OCI-LY1 (cell line): ENCODE data around the gene SENP5.

ENCODE experiments used
- H2AFZ ChIP-seq: fragments of 200-600 bp; sonication (generic), shearing (Covaris generic); 2 replicates; pipeline ENCODE4 v1.6.0; 2014; ENCODE audit warnings: antibody characterized with exemption, mild to moderate bottlenecking, low read length
- H3F3A ChIP-seq: fragments of 200-600 bp; sonication (generic), shearing (Covaris generic); 2 replicates; pipeline ENCODE4 v1.6.0; 2014; ENCODE audit warnings: mild to moderate bottlenecking, antibody characterized with exemption, low read length, moderate library complexity; ENCODE audit not compliant: insufficient read depth
- H3K27ac ChIP-seq: fragments of 200-600 bp; sonication (generic); 2 replicates; pipeline ENCODE4 v1.5.1; 2014; ENCODE audit warnings: low read length, mixed run types, mild to moderate bottlenecking, low read depth; ENCODE audit not compliant: poor library complexity, severe bottlenecking
- H3K27me3 ChIP-seq: fragments of 200-600 bp; sonication (generic); 2 replicates; pipeline ENCODE4 v1.6.0; 2014; ENCODE audit warnings: antibody characterized with exemption, mild to moderate bottlenecking, low read length, moderate library complexity; ENCODE audit not compliant: insufficient read depth
- H3K36me3 ChIP-seq: fragments of 200-600 bp; sonication (generic); 2 replicates; pipeline ENCODE4 v1.6.1; 2014; ENCODE audit warnings: mild to moderate bottlenecking, antibody characterized with exemption, low read length, moderate library complexity, mixed read lengths; ENCODE audit not compliant: insufficient read depth
- H3K4me1 ChIP-seq: fragments of 200-600 bp; sonication (generic); 2 replicates; pipeline ENCODE4 v1.5.1; 2014; ENCODE audit warnings: mild to moderate bottlenecking, low read length, moderate library complexity; ENCODE audit not compliant: insufficient read depth, severe bottlenecking
- H3K4me2 ChIP-seq: fragments of 200-600 bp; sonication (generic), shearing (Covaris generic); 2 replicates; pipeline ENCODE4 v1.6.1; 2014; ENCODE audit warnings: low read length
- H3K4me3 ChIP-seq: fragments of 200-600 bp; sonication (generic); 2 replicates; pipeline ENCODE4 v1.5.1; 2014; ENCODE audit warnings: low read length, low read depth, mild to moderate bottlenecking, mixed read lengths; ENCODE audit not compliant: poor library complexity, severe bottlenecking
- H3K79me2 ChIP-seq: fragments of 200-600 bp; shearing (Covaris generic); 2 replicates; pipeline ENCODE4 v1.6.1; 2016; ENCODE audit warnings: mixed run types, low read length, mixed read lengths; ENCODE audit not compliant: insufficient read depth
- H3K9ac ChIP-seq: fragments of 200-600 bp; sonication (generic), shearing (Covaris generic); 2 replicates; pipeline ENCODE4 v1.6.1; 2014; ENCODE audit warnings: mild to moderate bottlenecking, low read length, mixed read lengths
- H3K9me2 ChIP-seq: fragments of 200-600 bp; sonication (generic), shearing (Covaris generic); 2 replicates; pipeline ENCODE4 v1.6.1; 2014; ENCODE audit warnings: low read depth, mild to moderate bottlenecking, low read length, mixed read lengths
- H3K9me3 ChIP-seq: fragments of 200-600 bp; shearing (Covaris generic); 2 replicates; pipeline ENCODE4 v1.6.1; 2014; ENCODE audit warnings: low read length, mixed read lengths
- H4K20me1 ChIP-seq: fragments of 200-600 bp; sonication (generic), shearing (Covaris generic); 2 replicates; pipeline ENCODE4 v1.6.0; 2016; ENCODE audit warnings: mild to moderate bottlenecking, low read length; ENCODE audit not compliant: insufficient read depth
- EZH2 ChIP-seq: fragments of 200-600 bp; sonication (generic), shearing (Covaris generic); IDR thresholded peaks from 2 replicates; pipeline ENCODE4 v1.8.0; 2017; ENCODE audit warnings: borderline replicate concordance, mixed run types, mild to moderate bottlenecking, antibody characterized with exemption, low read length, moderate library complexity, mixed read lengths
- TF ChIP-seq, protein P1 (sequence below): fragments of 200-600 bp; sonication (generic), shearing (Covaris generic); IDR thresholded peaks from 2 replicates; pipeline ENCODE4 v1.5.1; 2017; ENCODE audit warnings: mild to moderate bottlenecking, antibody characterized with exemption, low read length, moderate library complexity, mixed read lengths

Gene SENP5

DNA sequence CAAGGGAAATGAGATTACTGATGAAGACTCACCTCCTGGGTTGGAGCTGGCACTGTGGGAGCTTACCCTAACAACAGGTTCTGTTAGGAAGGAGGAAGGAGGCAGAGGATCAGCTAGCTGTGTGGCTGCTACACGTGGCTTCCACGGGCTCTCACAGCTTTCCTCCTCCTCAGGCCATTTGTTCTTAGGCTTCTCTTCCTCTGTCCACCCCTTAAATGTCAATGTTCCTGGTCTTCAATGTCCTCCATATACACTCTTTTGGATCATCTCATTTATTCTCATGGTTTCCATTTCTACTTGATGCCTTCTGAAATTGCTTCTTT, 95.9 kb downstream of the SENP5 start:
- H4K20me1 ChIP-seq = no peaks in the 10 kb centered on the region
- no peaks in the 10 kb centered on the region for H3K36me3 ChIP-seq
- no peaks in the 10 kb centered on the region for H3K9me2 ChIP-seq
- H3K27ac ChIP-seq = no peak overlapping the region
- H3K9me3 ChIP-seq = no peaks in the 10 kb centered on the region
- H3F3A ChIP-seq = no peaks in the 10 kb centered on the region
- H3K4me1 ChIP-seq = peaks cover 21% of the 10 kb centered on the region
- no peaks in the 10 kb centered on the region for H3K27me3 ChIP-seq
- H3K79me2 ChIP-seq = no peaks in the 10 kb centered on the region
- H2AFZ ChIP-seq = no peak overlapping the region
- H3K4me2 ChIP-seq = no peak overlapping the region
- no peak overlapping the region for H3K4me3 ChIP-seq
- no peak overlapping the region for H3K9ac ChIP-seq
- TF ChIP-seq, protein P1, sequence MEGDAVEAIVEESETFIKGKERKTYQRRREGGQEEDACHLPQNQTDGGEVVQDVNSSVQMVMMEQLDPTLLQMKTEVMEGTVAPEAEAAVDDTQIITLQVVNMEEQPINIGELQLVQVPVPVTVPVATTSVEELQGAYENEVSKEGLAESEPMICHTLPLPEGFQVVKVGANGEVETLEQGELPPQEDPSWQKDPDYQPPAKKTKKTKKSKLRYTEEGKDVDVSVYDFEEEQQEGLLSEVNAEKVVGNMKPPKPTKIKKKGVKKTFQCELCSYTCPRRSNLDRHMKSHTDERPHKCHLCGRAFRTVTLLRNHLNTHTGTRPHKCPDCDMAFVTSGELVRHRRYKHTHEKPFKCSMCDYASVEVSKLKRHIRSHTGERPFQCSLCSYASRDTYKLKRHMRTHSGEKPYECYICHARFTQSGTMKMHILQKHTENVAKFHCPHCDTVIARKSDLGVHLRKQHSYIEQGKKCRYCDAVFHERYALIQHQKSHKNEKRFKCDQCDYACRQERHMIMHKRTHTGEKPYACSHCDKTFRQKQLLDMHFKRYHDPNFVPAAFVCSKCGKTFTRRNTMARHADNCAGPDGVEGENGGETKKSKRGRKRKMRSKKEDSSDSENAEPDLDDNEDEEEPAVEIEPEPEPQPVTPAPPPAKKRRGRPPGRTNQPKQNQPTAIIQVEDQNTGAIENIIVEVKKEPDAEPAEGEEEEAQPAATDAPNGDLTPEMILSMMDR = no peak
- no peak for TF ChIP-seq EZH2

DNA sequence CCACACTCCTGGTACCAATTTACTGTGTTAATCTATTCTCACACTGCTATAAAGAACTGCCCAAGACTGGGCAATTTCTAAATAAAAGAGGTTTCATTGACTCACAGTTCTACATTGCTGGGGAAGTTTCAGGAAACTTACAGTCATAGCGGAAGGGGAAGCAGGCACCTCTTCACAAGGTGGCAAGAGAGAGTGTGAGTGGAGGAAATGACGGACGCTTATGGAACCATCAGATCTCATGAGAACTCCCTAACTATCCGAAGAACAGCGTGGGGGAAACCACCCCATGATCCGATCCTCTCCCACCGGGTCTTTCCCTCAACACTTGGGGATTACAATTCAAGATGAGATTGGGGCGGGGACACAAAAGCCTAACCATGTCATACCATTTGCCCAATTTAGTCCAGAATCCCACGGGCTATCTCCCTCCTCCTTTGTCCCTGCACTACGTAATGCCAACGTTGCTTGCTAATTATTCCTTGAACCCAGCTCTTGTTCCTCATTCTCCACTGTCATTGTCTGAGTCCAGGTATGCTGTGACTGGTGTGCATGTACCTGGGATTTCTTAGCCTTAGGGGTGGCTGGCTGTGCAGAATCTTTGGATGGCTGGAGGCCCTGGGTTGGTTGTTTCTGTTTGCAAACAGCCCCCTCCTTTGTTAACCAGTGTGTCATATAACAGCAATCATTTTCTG, 97.5 kb downstream of the SENP5 start:
- Histone ChIP-seq H3K9me3 (no peaks in the 10 kb centered on the region), H3K27ac (no peak overlapping the region), H3F3A (no peaks in the 10 kb centered on the region), H3K4me3 (no peak overlapping the region), H2AFZ (no peak overlapping the region), H3K36me3 (no peaks in the 10 kb centered on the region), H3K4me2 (no peak overlapping the region), H4K20me1 (no peaks in the 10 kb centered on the region), H3K27me3 (peaks cover 2% of the 10 kb centered on the region; the same call in 1 of the 2 replicates), H3K4me1 (peaks cover 25% of the 10 kb centered on the region), H3K9me2 (no peaks in the 10 kb centered on the region), H3K9ac (no peak overlapping the region), H3K79me2 (no peaks in the 10 kb centered on the region)
- no peak for TF ChIP-seq EZH2
- TF ChIP-seq, protein P1 = no peak

DNA sequence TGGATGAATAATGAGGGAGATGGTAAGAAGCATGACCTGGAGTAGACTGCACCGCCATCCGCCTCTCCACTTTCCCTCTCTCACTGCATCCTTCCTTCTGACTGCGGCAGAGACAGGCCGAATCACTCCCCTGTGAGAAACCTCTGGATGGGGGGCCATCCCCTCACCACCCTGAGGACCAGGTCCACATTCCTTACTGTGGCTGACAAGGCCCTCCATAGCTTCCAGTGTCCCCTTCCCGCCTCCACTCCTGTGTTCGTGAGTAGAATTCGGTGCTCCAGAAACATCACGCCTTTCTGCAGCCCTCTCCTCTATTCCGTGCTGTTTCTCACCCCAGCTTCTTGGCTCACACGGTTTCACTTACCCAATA, 98.1 kb downstream of the SENP5 start:
- H3K4me1 ChIP-seq = peaks cover 30% of the 10 kb centered on the region
- H3K36me3 ChIP-seq = no peaks in the 10 kb centered on the region
- no peak overlapping the region for H2AFZ ChIP-seq
- H4K20me1 ChIP-seq = no peaks in the 10 kb centered on the region
- TF ChIP-seq EZH2 = no peak
- TF ChIP-seq, protein P1 = no peak
- H3K9me3 ChIP-seq = no peaks in the 10 kb centered on the region
- H3K79me2 ChIP-seq = no peaks in the 10 kb centered on the region
- H3K27me3 ChIP-seq = peaks cover 8% of the 10 kb centered on the region; the same call in 1 of the 2 replicates
- H3K9me2 ChIP-seq = no peaks in the 10 kb centered on the region
- no peak overlapping the region for H3K9ac ChIP-seq
- no peak overlapping the region for H3K4me3 ChIP-seq
- H3K27ac ChIP-seq = no peak overlapping the region
- H3K4me2 ChIP-seq = no peak overlapping the region
- no peaks in the 10 kb centered on the region for H3F3A ChIP-seq
